T-cell (primary cell): ENCODE results near the gene USP17L15. TPM values are rescaled to one million over a fixed set of nuclear protein-coding genes. Genes with fewer than 3 reads are reported as not detected.
"Not testable (repeated sequence)": the region's sequence is repeated elsewhere in the genome, so short reads cannot be mapped to it uniquely, and the experiment has no call there.

ENCODE experiments used
- ATAC-seq, 4 experiments: fragments of 200-7000 bp in 3 of 4; fragments of 150-1000 bp in 1 of 4; cut with Tn5 transposase; replicated peaks in 1 of 4; 1 replicate in 3 of 4; 2 replicates in 1 of 4; pipeline ENCODE4 v1.10.0; 2021; ENCODE audit warnings: moderate library complexity in 3 of 4, mild to moderate bottlenecking in 2 of 4, moderate number of reproducible peaks in 1 of 4
- CTCF ChIA-PET, 2 donors: fragments of 300-600 bp; sonication (Branson Sonifier 250); formaldehyde crosslinking; loops; one replicate each; lab custom pipeline; 2022; ENCODE audit warnings: antibody characterized with exemption in 2 of 2; lab: Charles Lee
- POLR2A ChIA-PET, 2 donors: fragments of 300-600 bp; sonication (Branson Sonifier 250); formaldehyde crosslinking; loops; one replicate each; lab custom pipeline; 2022; ENCODE audit warnings: antibody characterized with exemption in 2 of 2; lab: Charles Lee
- DNase-seq, 35 experiments: peaks; one replicate each; pipeline versions ENCODE4 v3.0.0 to v3.0.0-alpha.2; 2013 to 2023
- H3K27ac ChIP-seq: one replicate; pipeline ENCODE4 v1.5.1; 2013; ENCODE audit warnings: low read length
- H3K27me3 ChIP-seq, 2 experiments: replicated peaks in 1 of 2; 1 replicate in 1 of 2; 2 replicates in 1 of 2; pipeline versions ENCODE4 v1.6.1 to v1.7.0; 2013; ENCODE audit warnings: low read length in 1 of 2, mixed read lengths in 1 of 2; ENCODE audit not compliant: control insufficient read depth in 2 of 2, insufficient read depth in 2 of 2; ENCODE audit errors: extremely low read depth in 1 of 2
- H3K36me3 ChIP-seq, 2 donors: 1 replicate in 1 of 2; 2 replicates in 1 of 2; pipeline versions ENCODE4 v1.6.1 to v1.7.0; 2013; ENCODE audit warnings: low read length in 1 of 2; ENCODE audit not compliant: control insufficient read depth in 2 of 2, insufficient read depth in 1 of 2; ENCODE audit errors: extremely low read depth in 1 of 2
- H3K4me1 ChIP-seq, 2 experiments: 1 replicate in 1 of 2; 2 replicates in 1 of 2; pipeline versions ENCODE4 v1.6.1 to v1.7.0; 2013; ENCODE audit warnings: low read length in 2 of 2, mixed read lengths in 1 of 2; ENCODE audit not compliant: insufficient read depth in 2 of 2, control insufficient read depth in 1 of 2; ENCODE audit errors: extremely low read depth in 1 of 2
- H3K4me3 ChIP-seq, 2 donors: 1 replicate in 1 of 2; 2 replicates in 1 of 2; pipeline versions ENCODE4 v1.5.1 to v1.7.0; 2013; ENCODE audit warnings: mild to moderate bottlenecking in 2 of 2, low read length in 1 of 2, moderate library complexity in 1 of 2; ENCODE audit not compliant: control insufficient read depth in 1 of 2; ENCODE audit errors: extremely low read depth in 1 of 2
- H3K9me3 ChIP-seq: 2 replicates; pipeline ENCODE4 v1.7.0; 2013
- H3K27ac Mint-ChIP-seq, 2 donors: one replicate each; pipeline ENCODE4 v1.8.0; 2020 to 2021; ENCODE audit warnings: mild to moderate bottlenecking in 2 of 2, mixed read lengths in 2 of 2
- H3K27me3 Mint-ChIP-seq, 2 donors: one replicate each; pipeline ENCODE4 v1.8.0; 2021 to 2022; ENCODE audit warnings: mixed read lengths in 2 of 2
- H3K36me3 Mint-ChIP-seq: one replicate; pipeline ENCODE4 v1.8.0; 2021; ENCODE audit warnings: mixed read lengths
- H3K4me1 Mint-ChIP-seq, 3 donors: one replicate each; pipeline ENCODE4 v1.8.0; 2020 to 2022; ENCODE audit warnings: mixed read lengths in 3 of 3, mild to moderate bottlenecking in 1 of 3
- H3K4me3 Mint-ChIP-seq, 3 donors: one replicate each; pipeline ENCODE4 v1.8.0; 2020 to 2022; ENCODE audit warnings: mild to moderate bottlenecking in 3 of 3, mixed read lengths in 3 of 3, moderate library complexity in 3 of 3
- H3K9me3 Mint-ChIP-seq, 3 donors: one replicate each; pipeline ENCODE4 v1.8.0; 2020 to 2022; ENCODE audit warnings: mixed read lengths in 3 of 3
- WGBS: methylation state at CpG from one replicate; pipeline ENCODE4 v1.1.5; 2013; ENCODE audit warnings: missing lambda C conversion rate; ENCODE audit not compliant: insufficient coverage; 5-methylcytosine and 5-hydroxymethylcytosine counted together
- total RNA-seq, 35 experiments: library from RNA in 6 of 35; stranded (reverse) in 6 of 35; fragments of 120-200 nt in 1 of 35; gene quantifications; one replicate each; pipeline versions ENCODE4 v1.2.1 to v1.2.4 and lab custom pipeline; 2013 to 2026

The USP17L15 gene
- total RNA-seq, 5 donors from 2014 or later (not counting 1 experiment from before 2014, with no cell fraction given): 0.20 TPM; not detected in 4

DNA sequence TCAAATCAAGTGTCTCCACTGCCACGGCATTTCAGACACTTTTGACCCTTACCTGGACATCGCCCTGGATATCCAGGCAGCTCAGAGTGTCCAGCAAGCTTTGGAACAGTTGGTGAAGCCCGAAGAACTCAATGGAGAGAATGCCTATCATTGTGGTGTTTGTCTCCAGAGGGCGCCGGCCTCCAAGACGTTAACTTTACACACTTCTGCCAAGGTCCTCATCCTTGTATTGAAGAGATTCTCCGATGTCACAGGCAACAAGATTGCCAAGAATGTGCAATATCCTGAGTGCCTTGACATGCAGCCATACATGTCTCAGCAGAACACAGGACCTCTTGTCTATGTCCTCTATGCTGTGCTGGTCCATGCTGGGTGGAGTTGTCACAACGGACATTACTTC lies 3.9 kb upstream of the USP17L15 start:
- H3K4me1 Mint-ChIP-seq, H3K36me3 Mint-ChIP-seq, H3K9me3 Mint-ChIP-seq, H3K4me3 Mint-ChIP-seq, H3K4me3 ChIP-seq, H3K36me3 ChIP-seq, H3K27me3 ChIP-seq, H3K4me1 ChIP-seq, H3K27ac ChIP-seq, CTCF ChIA-PET, ATAC-seq, H3K9me3 ChIP-seq, H3K27ac Mint-ChIP-seq, POLR2A ChIA-PET, H3K27me3 Mint-ChIP-seq: not testable (repeated sequence)
- peak in 2 of 35 experiments; percentile 8 to 10 for DNase-seq
- 94% methylated on average over 3 of the region's 8 CpGs for WGBS

- CTCF ChIA-PET, H3K9me3 Mint-ChIP-seq, H3K4me1 ChIP-seq, H3K27me3 ChIP-seq, H3K27me3 Mint-ChIP-seq, ATAC-seq, H3K9me3 ChIP-seq, H3K36me3 Mint-ChIP-seq, H3K4me3 Mint-ChIP-seq, H3K4me3 ChIP-seq, POLR2A ChIA-PET, H3K36me3 ChIP-seq, H3K27ac Mint-ChIP-seq, H3K27ac ChIP-seq, H3K4me1 Mint-ChIP-seq: not testable (repeated sequence)
- DNase-seq: peak in 7 of 35 experiments; percentile 0 to 7 (median 1)
- no CpG with 5 or more reads among the region's 12 CpGs for WGBS
Observed at GRCh38 chr4:9238461-9238860, 4.3 kb downstream of the USP17L15 start.

GRCh38 chr4:9243579-9243978 lies 9.4 kb downstream of the USP17L15 start, which contains the start of gene USP17L17:
USP17L17 (plus strand) TSS chr4:9243879; CDS start chr4:9243879, 0 bp downstream.
- CTCF ChIA-PET, POLR2A ChIA-PET: not testable (repeated sequence)
- no CpG with 5 or more reads among the region's 14 CpGs for WGBS

DNA sequence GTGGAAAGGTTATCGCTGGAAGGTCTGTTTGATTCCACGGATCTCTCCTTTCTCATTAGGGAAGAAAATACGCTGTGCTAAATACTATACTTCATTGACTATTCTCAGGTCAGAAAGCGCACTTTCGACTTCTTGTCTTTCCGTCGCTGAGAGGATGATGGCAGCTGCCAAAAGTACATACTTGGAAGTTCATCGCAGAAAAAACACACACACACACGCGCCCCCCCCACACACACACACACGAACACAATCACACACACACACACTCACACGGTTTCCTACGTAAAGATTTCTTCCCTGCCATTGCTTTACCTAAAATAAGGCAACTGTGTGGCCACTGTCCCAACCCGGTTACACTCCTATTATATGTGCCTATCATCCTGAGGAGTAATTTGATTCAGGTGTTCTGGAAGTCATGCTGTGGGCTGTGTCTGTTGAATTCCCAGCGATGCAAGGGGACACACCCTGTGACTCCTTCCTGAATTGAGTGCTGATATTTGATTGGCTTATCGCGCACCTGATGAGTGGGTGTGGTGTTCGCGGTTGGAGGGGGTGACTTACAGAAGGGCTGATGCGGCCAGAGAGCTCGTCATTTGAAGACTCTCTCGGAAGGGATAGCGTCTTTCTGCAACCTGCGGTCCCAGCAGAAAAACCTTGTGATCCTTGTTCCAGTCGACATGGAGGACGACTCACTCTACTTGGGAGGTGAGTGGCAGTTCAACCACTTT lies 13.9 kb downstream of the USP17L15 start, which contains the start of gene USP17L18:
USP17L18 (plus strand) TSS at position 678 of the 728 bp plus-strand sequence; CDS start at position 678, 0 bp downstream.
- 93% methylated on average over 4 of the region's 26 CpGs for WGBS
- CTCF ChIA-PET, H3K9me3 Mint-ChIP-seq: not testable (repeated sequence)

More at GRCh38 chr4:9243579-9243978, 9.4 kb downstream of the USP17L15 start, which contains the start of gene USP17L17:
- H3K4me1 ChIP-seq, H3K9me3 Mint-ChIP-seq, H3K36me3 Mint-ChIP-seq, H3K9me3 ChIP-seq, H3K4me1 Mint-ChIP-seq, ATAC-seq, H3K36me3 ChIP-seq, H3K27me3 ChIP-seq, H3K27me3 Mint-ChIP-seq, H3K27ac ChIP-seq, H3K27ac Mint-ChIP-seq, H3K4me3 ChIP-seq, DNase-seq, H3K4me3 Mint-ChIP-seq: not testable (repeated sequence)

DNA sequence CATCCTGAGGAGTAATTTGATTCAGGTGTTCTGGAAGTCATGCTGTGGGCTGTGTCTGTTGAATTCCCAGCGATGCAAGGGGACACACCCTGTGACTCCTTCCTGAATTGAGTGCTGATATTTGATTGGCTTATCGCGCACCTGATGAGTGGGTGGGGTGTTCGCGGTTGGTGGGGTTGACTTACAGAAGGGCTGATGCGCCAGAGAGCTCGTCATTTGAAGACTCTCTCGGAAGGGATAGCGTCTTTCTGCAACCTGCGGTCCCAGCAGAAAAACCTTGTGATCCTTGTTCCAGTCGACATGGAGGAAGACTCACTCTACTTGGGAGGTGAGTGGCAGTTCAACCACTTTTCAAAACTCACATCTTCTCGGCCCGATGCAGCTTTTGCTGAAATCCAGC lies 18.9 kb downstream of the USP17L15 start, which contains the start of gene USP17L19:
USP17L19 (plus strand) TSS at position 301 of the 400 bp plus-strand sequence; CDS start at position 301, 0 bp downstream.
- WGBS: no CpG with 5 or more reads among the region's 13 CpGs
- DNase-seq, POLR2A ChIA-PET, H3K9me3 Mint-ChIP-seq, H3K27ac ChIP-seq, H3K36me3 Mint-ChIP-seq, H3K4me1 ChIP-seq, ATAC-seq, CTCF ChIA-PET, H3K27me3 ChIP-seq, H3K4me3 ChIP-seq, H3K27me3 Mint-ChIP-seq, H3K9me3 ChIP-seq, H3K4me3 Mint-ChIP-seq, H3K27ac Mint-ChIP-seq, H3K4me1 Mint-ChIP-seq, H3K36me3 ChIP-seq: not testable (repeated sequence)

More for the DNA sequence above, 13.9 kb downstream of the USP17L15 start, which contains the start of gene USP17L18:
- H3K4me3 Mint-ChIP-seq, H3K4me1 ChIP-seq, H3K4me1 Mint-ChIP-seq, H3K27me3 ChIP-seq, H3K27ac Mint-ChIP-seq, H3K27ac ChIP-seq, ATAC-seq, H3K27me3 Mint-ChIP-seq, H3K9me3 ChIP-seq, POLR2A ChIA-PET, H3K36me3 Mint-ChIP-seq, H3K4me3 ChIP-seq, H3K36me3 ChIP-seq: not testable (repeated sequence)
- peak in 7 of 35 experiments; percentile 0 to 12 (median 2) for DNase-seq

- H3K27me3 Mint-ChIP-seq, CTCF ChIA-PET, H3K4me3 ChIP-seq, DNase-seq, H3K27ac ChIP-seq, H3K4me1 ChIP-seq, H3K27me3 ChIP-seq, H3K4me3 Mint-ChIP-seq, POLR2A ChIA-PET, H3K36me3 Mint-ChIP-seq, H3K36me3 ChIP-seq, H3K4me1 Mint-ChIP-seq, H3K27ac Mint-ChIP-seq, ATAC-seq, H3K9me3 ChIP-seq, H3K9me3 Mint-ChIP-seq: not testable (repeated sequence)
- WGBS: no CpG with 5 or more reads among the region's 15 CpGs
Observed at GRCh38 chr4:9257824-9258223, 23.6 kb downstream of the USP17L15 start, which contains the start of gene USP17L20. USP17L20 (plus strand) TSS chr4:9258124; CDS start chr4:9258124, 0 bp downstream.
